NB4 (cell line): ENCODE results near the gene PRRX2.

ENCODE experiments used
- DNase-seq: peaks from one replicate; pipeline ENCODE4 v3.0.0; 2010; ENCODE audit warnings: low read depth
- H3K4me3 ChIP-seq: one replicate; pipeline ENCODE4 v1.5.1; 2011; ENCODE audit warnings: mild to moderate bottlenecking, low read depth, low read length, moderate library complexity
- MAX ChIP-seq: IDR thresholded peaks from 2 replicates; pipeline ENCODE4 v1.6.1; 2011; ENCODE audit warnings: low read depth, low read length
- MYC ChIP-seq: IDR thresholded peaks from 2 replicates; pipeline ENCODE4 v1.6.1; 2011; ENCODE audit warnings: low read depth, low read length
- POLR2A ChIP-seq: IDR thresholded peaks from 2 replicates; pipeline ENCODE4 v1.6.1; 2011; ENCODE audit warnings: mild to moderate bottlenecking; ENCODE audit not compliant: insufficient read length; ENCODE audit errors: extremely low read depth
- TF ChIP-seq, protein P1 (sequence below): IDR thresholded peaks from one replicate; pipeline ENCODE4 v1.5.1; 2012; ENCODE audit warnings: low read depth, low read length

PRRX2 gene

DNA sequence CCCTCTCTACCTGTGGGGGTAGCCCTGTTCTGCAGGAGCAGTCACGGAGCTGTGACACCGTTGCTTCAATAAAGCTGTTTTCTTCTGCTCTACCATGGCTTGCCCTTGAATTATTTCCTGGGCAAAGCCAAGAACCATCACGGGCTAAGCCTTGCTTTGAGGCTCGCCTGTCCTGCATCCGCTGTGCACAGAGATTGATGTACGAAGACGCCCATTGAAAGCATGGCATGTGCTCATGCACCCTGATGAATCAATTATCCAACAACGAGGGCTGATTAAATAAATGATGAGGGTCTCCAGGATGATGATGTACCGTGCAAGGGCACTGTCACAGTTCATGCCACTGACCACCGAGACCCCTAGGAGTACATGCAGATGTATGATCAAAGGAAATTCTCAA is 66.7 kb downstream of the PRRX2 start:
- no peak overlapping the region for H3K4me3 ChIP-seq
- no peak for DNase-seq
- TF ChIP-seq, protein P1, sequence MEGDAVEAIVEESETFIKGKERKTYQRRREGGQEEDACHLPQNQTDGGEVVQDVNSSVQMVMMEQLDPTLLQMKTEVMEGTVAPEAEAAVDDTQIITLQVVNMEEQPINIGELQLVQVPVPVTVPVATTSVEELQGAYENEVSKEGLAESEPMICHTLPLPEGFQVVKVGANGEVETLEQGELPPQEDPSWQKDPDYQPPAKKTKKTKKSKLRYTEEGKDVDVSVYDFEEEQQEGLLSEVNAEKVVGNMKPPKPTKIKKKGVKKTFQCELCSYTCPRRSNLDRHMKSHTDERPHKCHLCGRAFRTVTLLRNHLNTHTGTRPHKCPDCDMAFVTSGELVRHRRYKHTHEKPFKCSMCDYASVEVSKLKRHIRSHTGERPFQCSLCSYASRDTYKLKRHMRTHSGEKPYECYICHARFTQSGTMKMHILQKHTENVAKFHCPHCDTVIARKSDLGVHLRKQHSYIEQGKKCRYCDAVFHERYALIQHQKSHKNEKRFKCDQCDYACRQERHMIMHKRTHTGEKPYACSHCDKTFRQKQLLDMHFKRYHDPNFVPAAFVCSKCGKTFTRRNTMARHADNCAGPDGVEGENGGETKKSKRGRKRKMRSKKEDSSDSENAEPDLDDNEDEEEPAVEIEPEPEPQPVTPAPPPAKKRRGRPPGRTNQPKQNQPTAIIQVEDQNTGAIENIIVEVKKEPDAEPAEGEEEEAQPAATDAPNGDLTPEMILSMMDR: no peak
- TF ChIP-seq MAX (no peak), MYC (no peak), POLR2A (no peak)

- DNase-seq: no peak
- TF ChIP-seq, protein P1: no peak
- TF ChIP-seq MAX (no peak), MYC (no peak), POLR2A (no peak)
- H3K4me3 ChIP-seq: no peak overlapping the region
Measured at GRCh38 chr9:129732946-129733631, 67.6 kb downstream of the PRRX2 start.

- no peak for DNase-seq
- TF ChIP-seq MAX (no peak), POLR2A (no peak), MYC (no peak)
- TF ChIP-seq, protein P1: no peak
- H3K4me3 ChIP-seq: no peak overlapping the region
Measured at GRCh38 chr9:129733632-129733953, 68.1 kb downstream of the PRRX2 start.

DNA sequence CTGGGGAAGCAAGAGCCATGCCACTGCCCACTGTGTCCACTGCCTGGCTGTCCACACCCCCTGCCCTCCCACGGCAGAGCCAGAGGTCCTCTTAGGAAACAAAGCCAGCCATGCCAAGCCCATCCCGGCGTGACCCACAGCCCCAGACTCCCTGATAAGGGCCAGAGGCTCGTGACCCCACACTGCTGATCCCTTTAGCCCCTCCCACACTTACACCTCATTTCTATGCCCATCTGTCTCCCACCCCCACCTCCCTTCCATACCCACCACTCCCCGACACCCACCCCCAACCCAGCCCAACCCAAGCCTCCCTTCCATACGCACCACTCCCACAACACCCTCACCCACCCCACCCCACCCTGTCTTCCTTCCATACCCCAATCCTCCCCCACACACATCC is 70.1 kb downstream of the PRRX2 start:
- TF ChIP-seq MAX: no peak
- no peak for DNase-seq
- H3K4me3 ChIP-seq: no peak overlapping the region

DNA sequence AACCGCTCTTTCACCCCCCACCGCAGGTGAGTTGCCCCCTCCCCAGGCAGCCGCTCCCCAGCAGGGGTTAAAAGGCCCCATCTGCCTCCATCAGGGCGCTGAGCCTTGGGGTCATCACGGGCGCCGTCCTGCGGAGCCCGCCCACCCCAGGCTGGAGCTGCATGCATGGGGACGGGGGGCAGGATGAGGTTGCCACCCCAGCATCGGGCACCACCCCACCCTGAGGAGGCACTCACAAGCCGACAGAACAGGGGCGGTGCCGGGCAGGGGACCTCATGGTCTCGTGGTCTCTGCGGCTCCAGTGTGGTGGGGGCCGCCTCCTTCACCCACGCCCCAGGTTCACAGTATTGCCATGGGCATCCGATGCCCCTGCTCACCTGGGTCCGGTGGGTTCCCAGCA is 70.9 kb downstream of the PRRX2 start:
- DNase-seq: no peak
- H3K4me3 ChIP-seq: no peak overlapping the region
- no peak for TF ChIP-seq MYC
- TF ChIP-seq, protein P1: no peak
- TF ChIP-seq MAX: no peak
- TF ChIP-seq POLR2A: no peak

DNA sequence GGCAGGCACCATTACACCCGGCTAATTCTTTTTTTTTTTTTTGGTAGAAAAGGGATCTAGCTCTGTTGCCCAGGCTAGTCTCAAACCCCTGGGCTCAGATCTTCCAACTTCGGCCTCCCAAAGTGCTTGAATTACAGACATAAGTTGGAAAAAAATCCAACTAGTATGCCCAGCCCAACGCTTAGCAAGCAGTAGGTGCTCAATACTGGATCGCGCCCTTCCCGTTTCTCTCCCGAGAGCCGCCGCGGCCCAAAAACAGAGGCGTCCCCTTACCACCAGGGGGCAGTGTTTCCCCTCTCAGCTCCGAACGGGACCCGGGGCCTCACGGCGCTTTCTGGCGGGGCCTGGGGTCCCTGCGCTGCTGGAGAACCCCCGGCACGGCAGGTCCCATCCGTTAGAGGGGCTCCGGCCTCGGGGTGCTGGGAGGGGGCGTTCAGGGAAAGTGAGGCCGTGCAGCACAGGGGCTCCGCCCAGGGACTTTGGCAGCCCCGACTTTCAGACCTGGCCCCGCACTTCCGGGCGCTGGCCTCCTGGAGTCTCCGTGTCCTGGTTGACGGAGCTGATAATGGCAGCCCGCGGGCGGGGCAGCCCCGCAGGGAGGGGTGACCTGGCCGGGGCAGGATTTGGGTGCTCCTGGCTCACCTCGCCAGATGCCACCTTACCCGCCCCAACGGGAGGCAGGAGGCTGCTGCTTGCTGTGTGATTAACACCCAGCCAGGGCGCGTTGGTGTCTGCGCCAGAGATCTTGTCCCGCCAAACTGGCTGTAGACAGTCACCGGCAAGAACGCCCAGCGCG is 72.2 kb downstream of the PRRX2 start:
- TF ChIP-seq, protein P1: peak; percentile 74
- TF ChIP-seq MYC (no peak), POLR2A (no peak)
- peak overlapping the region; percentile 21 for H3K4me3 ChIP-seq
- DNase-seq: peak; percentile 78
